Subcutaneous preadipocyte (primary cell): ENCODE measurements around the gene RPS6KB2. TPM values are rescaled to one million over a fixed set of nuclear protein-coding genes. Genes with fewer than 3 reads are reported as not detected.

ENCODE experiments used
- small RNA-seq: library from RNA; depleted of rRNA; stranded (forward); fragments of <200 nt; gene quantifications from one replicate; pipeline ENCODE3, GENCODE V24; 2012
- total RNA-seq: library from RNA; depleted of rRNA; stranded (reverse); fragments of >200 nt; gene quantifications from 2 replicates; pipeline ENCODE4 v1.2.3, GENCODE V29; 2012

Gene RPS6KB2
- total RNA-seq, result 42.3 and 50.2 TPM in 2 replicates

GRCh38 chr11:67428052-67429001 is at the start of gene RPS6KB2:
Gene RPS6KB2, plus strand, starts transcription at chr11:67428494. Its CDS starts 52 bp downstream, at chr11:67428546.

DNA sequence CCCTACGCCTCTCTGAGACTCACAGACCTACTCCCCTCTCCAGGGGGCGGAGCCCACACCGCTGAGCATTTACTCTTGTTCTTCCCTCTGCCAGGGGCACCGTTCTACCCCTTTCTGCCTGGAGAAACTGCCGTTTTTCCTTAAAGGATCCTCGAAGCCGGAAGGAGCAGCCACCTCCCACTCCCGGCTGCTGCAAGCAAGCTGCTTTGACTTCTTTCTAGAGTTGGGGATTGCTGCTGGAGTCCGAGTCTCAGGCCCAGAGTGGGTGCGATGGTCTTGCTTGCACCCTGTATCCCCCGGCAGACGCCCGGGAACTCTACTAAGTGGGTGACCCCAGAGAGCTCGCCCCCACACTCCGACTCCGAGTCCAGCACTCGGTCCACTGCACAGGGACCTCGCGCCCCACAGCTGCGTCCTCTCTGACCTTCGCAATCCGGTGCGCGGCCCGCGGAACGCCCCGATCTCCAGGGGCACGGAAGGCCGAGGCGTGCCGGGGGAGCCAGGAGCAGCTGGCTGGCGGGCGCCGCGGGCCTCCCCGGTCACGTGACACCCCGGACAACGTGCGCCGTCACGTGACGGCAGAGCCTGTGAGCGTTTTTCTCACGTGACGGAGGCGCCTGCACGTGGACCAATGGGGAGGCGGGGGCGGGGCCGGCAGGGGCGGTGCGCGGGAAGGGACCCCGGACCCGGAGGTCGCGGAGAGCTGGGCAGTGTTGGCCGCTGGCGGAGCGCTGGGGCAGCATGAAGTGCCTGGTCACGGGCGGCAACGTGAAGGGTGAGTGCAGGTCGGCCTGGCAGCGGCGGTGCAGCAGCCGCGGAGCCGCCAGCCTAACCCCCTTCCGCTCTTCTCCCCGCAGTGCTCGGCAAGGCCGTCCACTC is 36.8 kb upstream of the RPS6KB2 start, which contains the start of gene RAD9A:
Gene RAD9A (plus strand): TSS at position 683 of the 879 bp plus-strand sequence. CDS start 59 bp downstream, at position 742.

DNA sequence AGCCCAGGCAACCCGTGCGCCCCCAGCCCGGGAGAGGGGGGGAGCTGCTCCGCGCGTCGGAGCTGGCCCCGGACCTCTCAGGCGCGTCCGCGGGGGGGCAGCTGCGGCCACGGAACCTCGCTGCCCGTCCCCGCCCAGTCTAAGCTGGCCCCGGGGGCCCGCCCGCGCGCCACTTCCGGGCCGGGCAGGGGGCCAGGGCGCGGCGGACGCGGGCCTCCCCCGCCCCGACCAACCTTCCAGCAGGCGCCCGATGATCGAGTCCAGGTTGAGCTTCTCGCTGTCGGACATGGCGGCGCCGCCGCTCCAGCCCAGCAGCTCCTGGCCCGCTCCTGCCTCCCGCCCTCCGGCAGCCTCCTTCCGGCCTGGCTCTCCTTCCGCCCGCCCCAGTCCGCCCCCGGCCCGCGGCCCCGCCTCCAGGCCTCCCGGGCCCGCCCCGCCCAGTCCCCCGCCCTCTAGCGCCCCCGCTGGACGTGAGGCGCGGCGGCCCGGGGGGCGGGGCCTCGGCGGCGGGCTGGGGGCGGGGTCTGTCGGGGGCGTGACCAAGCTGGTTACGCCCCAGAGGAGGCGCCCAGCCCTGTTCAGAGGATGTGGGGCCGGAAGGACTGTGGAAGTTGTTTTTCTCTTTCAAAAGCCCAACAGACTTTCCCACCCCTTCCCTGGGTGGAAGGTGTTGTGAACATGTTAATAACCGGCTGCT is 26.7 kb upstream of the RPS6KB2 start, which contains the start of gene PPP1CA:
Gene PPP1CA (minus strand): TSS at position 364 of the 697 bp plus-strand sequence. CDS start 76 bp downstream, at position 288.

GRCh38 chr11:67415501-67416304 is 12.6 kb upstream of the RPS6KB2 start, which contains the start of gene CARNS1:
Gene CARNS1, plus strand, starts transcription at chr11:67415678. Its CDS starts 522 bp downstream, at chr11:67416200.

GRCh38 chr11:67437082-67437808 is 9.0 kb downstream of the RPS6KB2 start, which contains the start of gene PTPRCAP:
Gene PTPRCAP, minus strand, starts transcription at chr11:67437682. Its CDS starts 63 bp downstream, at chr11:67437619.

GRCh38 chr11:67452141-67452952 is 24.1 kb downstream of the RPS6KB2 start, which contains the start of gene GPR152:
Gene GPR152, minus strand, starts transcription at chr11:67452729. Its CDS starts 5 bp downstream, at chr11:67452724.

DNA sequence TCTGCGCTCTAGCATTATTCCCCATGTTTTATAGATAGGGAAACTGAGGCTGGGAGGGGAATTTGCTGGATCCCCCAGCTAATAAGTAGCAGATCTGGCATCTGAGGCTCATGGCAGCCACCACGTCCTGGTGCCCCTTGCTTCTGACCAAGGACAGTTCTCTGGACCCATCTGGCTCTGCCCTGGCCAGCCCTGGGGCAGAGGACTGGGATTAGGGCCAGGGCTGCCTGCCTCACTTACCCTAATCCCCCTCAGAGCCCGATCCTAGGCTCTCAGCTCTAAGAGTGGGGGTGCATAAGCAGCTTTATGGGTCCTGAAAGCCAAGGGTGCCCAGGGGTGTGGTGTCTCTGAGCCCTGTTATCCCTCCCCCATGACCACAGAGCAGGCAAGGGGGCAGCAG is 26.8 kb downstream of the RPS6KB2 start, which contains the start of gene CABP4:
Gene CABP4 (plus strand): TSS at position 301 of the 400 bp plus-strand sequence. CDS start 70 bp downstream, at position 371.

GRCh38 chr11:67468759-67469507 is 40.6 kb downstream of the RPS6KB2 start, which contains the start of gene TMEM134:
Gene TMEM134, minus strand, starts transcription at chr11:67469251. Its CDS starts 59 bp downstream, at chr11:67469192.

GRCh38 chr11:67482827-67483798 is 54.8 kb downstream of the RPS6KB2 start, which contains the start of gene AIP:
Gene AIP, plus strand, starts transcription at chr11:67483026. Its CDS starts 133 bp downstream, at chr11:67483159.

Small RNA genes within 50 kb of the gene (small RNA-seq; reads per million reads assigned to genes)
- not detected for gene RNU6-1238P

Other genes with a start within 250 kb of the RPS6KB2 start
- gene GRK2, start 162.0 kb upstream of the RPS6KB2 start, total RNA-seq, result 23.9 and 32.3 TPM in 2 replicates
- gene ANKRD13D, start 139.2 kb upstream of the RPS6KB2 start, total RNA-seq, result 30.9 and 39.7 TPM in 2 replicates
- 10.3 and 11.3 TPM in 2 replicates for gene SSH3, start 125.0 kb upstream of the RPS6KB2 start, total RNA-seq
- 32.5 and 39.7 TPM in 2 replicates for gene POLD4, start 74.9 kb upstream of the RPS6KB2 start, total RNA-seq
- gene CLCF1, start 54.9 kb upstream of the RPS6KB2 start, total RNA-seq, result 3.3 and 4.4 TPM in 2 replicates
- 5.9 and 7.6 TPM in 2 replicates for gene RAD9A, start 36.5 kb upstream of the RPS6KB2 start, total RNA-seq
- gene PPP1CA, start 26.6 kb upstream of the RPS6KB2 start, total RNA-seq, result 169 and 226 TPM in 2 replicates
- not detected in 2 replicates for gene TBC1D10C, start 24.4 kb upstream of the RPS6KB2 start, total RNA-seq
- under 0.01 TPM in 2 replicates for gene CARNS1, start 12.8 kb upstream of the RPS6KB2 start, total RNA-seq
- 0.78 and 1.1 TPM in 2 replicates for gene PTPRCAP, start 9.2 kb downstream of the RPS6KB2 start, total RNA-seq
- gene CORO1B, start 15.0 kb downstream of the RPS6KB2 start, total RNA-seq, result 90.9 and 94.4 TPM in 2 replicates
- under 0.01 TPM in 1 of 2 replicates, not detected in the other for gene GPR152, start 24.2 kb downstream of the RPS6KB2 start, total RNA-seq
- gene CABP4, start 26.9 kb downstream of the RPS6KB2 start, total RNA-seq, result not detected in 2 replicates
- gene TMEM134, start 40.8 kb downstream of the RPS6KB2 start, total RNA-seq, result 9.4 and 10.3 TPM in 2 replicates
- 44.8 and 69.1 TPM in 2 replicates for gene AIP, start 54.5 kb downstream of the RPS6KB2 start, total RNA-seq
- 15.1 and 24.6 TPM in 2 replicates for gene PITPNM1, start 76.9 kb downstream of the RPS6KB2 start, total RNA-seq
- 12.5 and 16.4 TPM in 2 replicates for gene CDK2AP2, start 79.7 kb downstream of the RPS6KB2 start, total RNA-seq
- gene CABP2, start 95.0 kb downstream of the RPS6KB2 start, total RNA-seq, result not detected in 2 replicates
- gene GSTP1, start 155.3 kb downstream of the RPS6KB2 start, total RNA-seq, result 477 and 854 TPM in 2 replicates
- 207 and 250 TPM in 2 replicates for gene NDUFV1, start 178.4 kb downstream of the RPS6KB2 start, total RNA-seq
- gene NUDT8, start 201.4 kb downstream of the RPS6KB2 start, total RNA-seq, result 11.7 and 23.5 TPM in 2 replicates
- gene TBX10, start 211.3 kb downstream of the RPS6KB2 start, total RNA-seq, result not detected in 2 replicates
- not detected in 2 replicates for gene ACY3, start 222.2 kb downstream of the RPS6KB2 start, total RNA-seq
- gene ALDH3B2, start 246.1 kb downstream of the RPS6KB2 start, total RNA-seq, result not detected in 2 replicates